ENCODE measurements around the gene SORL1.
"Not testable (repeated sequence)": the region's sequence is repeated elsewhere in the genome, so short reads cannot be mapped to it uniquely, and the experiment has no call there.

Gene SORL1

GRCh38 chr11:121406291-121406690 is 45.8 kb upstream of the SORL1 start:
- Histone ChIP-seq H3K27ac (ENCODE audit: low read depth, low read length, poor library complexity, severe bottlenecking) (peak overlapping the region; percentile 70), H3K4me2 (ENCODE audit: low read length) (peak overlapping the region; percentile 53), H3K27me3 (ENCODE audit: insufficient read depth, low read length) (no peaks in the 10 kb centered on the region), H3K4me3 (ENCODE audit: low read depth, low read length, poor library complexity, severe bottlenecking) (no peak overlapping the region), H3K9me3 (ENCODE audit: low read length) (peaks cover 4% of the 10 kb centered on the region), H2AFZ (ENCODE audit: low read length) (0 out of 2 replicates have a peak overlapping the region, but pooled peaks have one; percentile 27), H4K20me1 (ENCODE audit: insufficient read depth, low read length) (no peaks in the 10 kb centered on the region), H3K9ac (ENCODE audit: low read length) (no peak overlapping the region; the same call in 1 of the 2 replicates), H3F3A (ENCODE audit: insufficient read depth, low read length) (no peaks in the 10 kb centered on the region), H3K4me1 (ENCODE audit: insufficient read depth, low read length, severe bottlenecking) (peaks cover 39% of the 10 kb centered on the region), H3K36me3 (ENCODE audit: insufficient read depth, low read length) (no peaks in the 10 kb centered on the region), H3K9me2 (ENCODE audit: low read depth, low read length) (no peaks in the 10 kb centered on the region), H3K79me2 (ENCODE audit: insufficient read depth, low read length) (no peaks in the 10 kb centered on the region)
- TF ChIP-seq, protein P1, sequence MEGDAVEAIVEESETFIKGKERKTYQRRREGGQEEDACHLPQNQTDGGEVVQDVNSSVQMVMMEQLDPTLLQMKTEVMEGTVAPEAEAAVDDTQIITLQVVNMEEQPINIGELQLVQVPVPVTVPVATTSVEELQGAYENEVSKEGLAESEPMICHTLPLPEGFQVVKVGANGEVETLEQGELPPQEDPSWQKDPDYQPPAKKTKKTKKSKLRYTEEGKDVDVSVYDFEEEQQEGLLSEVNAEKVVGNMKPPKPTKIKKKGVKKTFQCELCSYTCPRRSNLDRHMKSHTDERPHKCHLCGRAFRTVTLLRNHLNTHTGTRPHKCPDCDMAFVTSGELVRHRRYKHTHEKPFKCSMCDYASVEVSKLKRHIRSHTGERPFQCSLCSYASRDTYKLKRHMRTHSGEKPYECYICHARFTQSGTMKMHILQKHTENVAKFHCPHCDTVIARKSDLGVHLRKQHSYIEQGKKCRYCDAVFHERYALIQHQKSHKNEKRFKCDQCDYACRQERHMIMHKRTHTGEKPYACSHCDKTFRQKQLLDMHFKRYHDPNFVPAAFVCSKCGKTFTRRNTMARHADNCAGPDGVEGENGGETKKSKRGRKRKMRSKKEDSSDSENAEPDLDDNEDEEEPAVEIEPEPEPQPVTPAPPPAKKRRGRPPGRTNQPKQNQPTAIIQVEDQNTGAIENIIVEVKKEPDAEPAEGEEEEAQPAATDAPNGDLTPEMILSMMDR (IDR thresholded peaks at IDR 0.05; ENCODE audit: low read length) = no peak
- no peak for TF ChIP-seq EZH2 (IDR thresholded peaks at IDR 0.05; ENCODE audit: borderline replicate concordance, low read length)

GRCh38 chr11:121408830-121409229 is 43.3 kb upstream of the SORL1 start:
- Histone ChIP-seq H3K36me3 (ENCODE audit: insufficient read depth, low read length) (no peaks in the 10 kb centered on the region), H3K79me2 (ENCODE audit: insufficient read depth, low read length) (no peaks in the 10 kb centered on the region), H3K27ac (ENCODE audit: low read depth, low read length, poor library complexity, severe bottlenecking) (no peak overlapping the region), H3K4me3 (ENCODE audit: low read depth, low read length, poor library complexity, severe bottlenecking) (no peak overlapping the region), H3K9me3 (ENCODE audit: low read length) (no peaks in the 10 kb centered on the region), H3F3A (ENCODE audit: insufficient read depth, low read length) (no peaks in the 10 kb centered on the region), H3K9me2 (ENCODE audit: low read depth, low read length) (no peaks in the 10 kb centered on the region), H3K27me3 (ENCODE audit: insufficient read depth, low read length) (no peaks in the 10 kb centered on the region), H3K4me2 (ENCODE audit: low read length) (no peak overlapping the region), H3K4me1 (ENCODE audit: insufficient read depth, low read length, severe bottlenecking) (peaks cover 39% of the 10 kb centered on the region), H3K9ac (ENCODE audit: low read length) (no peak overlapping the region), H2AFZ (ENCODE audit: low read length) (no peak overlapping the region), H4K20me1 (ENCODE audit: insufficient read depth, low read length) (no peaks in the 10 kb centered on the region)
- TF ChIP-seq, protein P1 (IDR thresholded peaks at IDR 0.05; ENCODE audit: low read length) = no peak
- no peak for TF ChIP-seq EZH2 (IDR thresholded peaks at IDR 0.05; ENCODE audit: borderline replicate concordance, low read length)

DNA sequence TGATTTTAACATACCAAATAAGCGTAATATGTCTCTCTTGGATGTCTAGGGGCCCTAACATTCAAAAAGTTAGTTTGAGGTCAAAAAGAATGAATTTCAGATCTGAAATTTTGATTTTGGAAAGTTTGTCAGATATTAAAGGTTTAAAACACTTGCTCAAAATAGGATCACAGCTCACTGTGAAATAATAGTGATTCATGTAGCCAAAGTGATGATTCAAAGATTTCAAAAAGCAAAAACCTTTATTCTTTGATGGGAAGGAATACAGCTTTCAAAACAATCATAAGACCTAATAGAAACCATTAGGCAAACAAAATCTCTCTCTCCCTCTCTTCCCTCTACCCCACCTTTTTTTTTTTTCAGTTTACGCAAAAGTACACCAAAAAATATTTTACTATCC is 42.1 kb upstream of the SORL1 start:
- not testable (repeated sequence) for H3K36me3 ChIP-seq (ENCODE audit: insufficient read depth, low read length); H4K20me1 ChIP-seq (ENCODE audit: insufficient read depth, low read length); H3F3A ChIP-seq (ENCODE audit: insufficient read depth, low read length); H2AFZ ChIP-seq (ENCODE audit: low read length); H3K4me3 ChIP-seq (ENCODE audit: low read depth, low read length, poor library complexity, severe bottlenecking); H3K27me3 ChIP-seq (ENCODE audit: insufficient read depth, low read length); H3K79me2 ChIP-seq (ENCODE audit: insufficient read depth, low read length); H3K9me2 ChIP-seq (ENCODE audit: low read depth, low read length); H3K9me3 ChIP-seq (ENCODE audit: low read length); H3K27ac ChIP-seq (ENCODE audit: low read depth, low read length, poor library complexity, severe bottlenecking); H3K9ac ChIP-seq (ENCODE audit: low read length); H3K4me2 ChIP-seq (ENCODE audit: low read length)
- H3K4me1 ChIP-seq (ENCODE audit: insufficient read depth, low read length, severe bottlenecking) = peaks cover 39% of the 10 kb centered on the region

DNA sequence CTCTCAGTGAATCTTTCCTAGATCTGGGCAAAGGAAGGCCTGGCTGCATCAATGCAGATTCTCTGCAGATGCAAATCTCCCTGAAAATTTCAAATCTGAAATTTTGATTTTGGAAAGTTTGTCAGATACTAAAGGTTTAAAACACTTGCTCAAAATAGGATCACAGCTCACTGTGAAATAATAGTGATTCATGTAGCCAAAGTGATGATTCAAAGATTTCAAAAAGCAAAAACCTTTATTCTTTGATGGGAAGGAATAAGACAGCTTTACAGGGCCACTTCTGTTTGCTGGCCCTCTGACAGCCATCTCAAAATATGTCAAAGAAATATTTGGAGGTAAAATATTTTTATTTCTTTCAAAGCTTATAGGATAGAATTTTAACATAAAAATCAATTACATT is 40.8 kb upstream of the SORL1 start:
- H3K4me1 ChIP-seq (ENCODE audit: insufficient read depth, low read length, severe bottlenecking) = peaks cover 28% of the 10 kb centered on the region
- not testable (repeated sequence) for H3K9me2 ChIP-seq (ENCODE audit: low read depth, low read length); H4K20me1 ChIP-seq (ENCODE audit: insufficient read depth, low read length); H3K27me3 ChIP-seq (ENCODE audit: insufficient read depth, low read length); H2AFZ ChIP-seq (ENCODE audit: low read length); H3K9ac ChIP-seq (ENCODE audit: low read length); H3K79me2 ChIP-seq (ENCODE audit: insufficient read depth, low read length); H3K36me3 ChIP-seq (ENCODE audit: insufficient read depth, low read length); H3K4me3 ChIP-seq (ENCODE audit: low read depth, low read length, poor library complexity, severe bottlenecking); H3K9me3 ChIP-seq (ENCODE audit: low read length); H3F3A ChIP-seq (ENCODE audit: insufficient read depth, low read length); H3K4me2 ChIP-seq (ENCODE audit: low read length); H3K27ac ChIP-seq (ENCODE audit: low read depth, low read length, poor library complexity, severe bottlenecking)
